ENCODE data around the gene RPP21. TPM values are rescaled to one million over a fixed set of nuclear protein-coding genes. Genes with fewer than 3 reads are reported as not detected.

RPP21 gene
- total RNA-seq (10 to 100 TPM; 15.7 to 41.3 TPM), polyA plus RNA-seq (ENCODE audit: insufficient read length in 2 of 2) (10 to 100 TPM; 49.1 to 56.9 TPM)
- long read RNA-seq, donor 1, transcript RPP21-224 (5 exons, 525 nt) = major isoform, 44 of 66 reads
- long read RNA-seq, donor 1, partial matches to known transcripts = 10 of 66 reads
- long read RNA-seq, donor 1, other reads (novel, unspliced or antisense) = 0 of 66 reads
- long read RNA-seq, donor 2, transcript RPP21-224 (5 exons, 525 nt) = major isoform, 23 of 28 reads
- long read RNA-seq, donor 2, partial matches to known transcripts = 0 of 28 reads
- long read RNA-seq, donor 2, other reads (novel, unspliced or antisense) = 0 of 28 reads
- long read RNA-seq, donor 3, transcript RPP21-224 (5 exons, 525 nt) = major isoform, 16 of 25 reads
- long read RNA-seq, donor 3, partial matches to known transcripts = 0 of 25 reads
- long read RNA-seq, donor 3, other reads (novel, unspliced or antisense) = 0 of 25 reads
- long read RNA-seq, donor 4, transcript RPP21-224 (5 exons, 525 nt) = major isoform, 60 of 79 reads
- long read RNA-seq, donor 4, transcript RPP21-226 (4 exons, 621 nt) = minor isoform, 7 of 79 reads
- long read RNA-seq, donor 4, transcript RPP21-221 (4 exons, 594 nt) = minor isoform, 11 of 79 reads
- long read RNA-seq, donor 4, partial matches to known transcripts = 0 of 79 reads
- long read RNA-seq, donor 4, other reads (novel, unspliced or antisense) = 0 of 79 reads

DNA sequence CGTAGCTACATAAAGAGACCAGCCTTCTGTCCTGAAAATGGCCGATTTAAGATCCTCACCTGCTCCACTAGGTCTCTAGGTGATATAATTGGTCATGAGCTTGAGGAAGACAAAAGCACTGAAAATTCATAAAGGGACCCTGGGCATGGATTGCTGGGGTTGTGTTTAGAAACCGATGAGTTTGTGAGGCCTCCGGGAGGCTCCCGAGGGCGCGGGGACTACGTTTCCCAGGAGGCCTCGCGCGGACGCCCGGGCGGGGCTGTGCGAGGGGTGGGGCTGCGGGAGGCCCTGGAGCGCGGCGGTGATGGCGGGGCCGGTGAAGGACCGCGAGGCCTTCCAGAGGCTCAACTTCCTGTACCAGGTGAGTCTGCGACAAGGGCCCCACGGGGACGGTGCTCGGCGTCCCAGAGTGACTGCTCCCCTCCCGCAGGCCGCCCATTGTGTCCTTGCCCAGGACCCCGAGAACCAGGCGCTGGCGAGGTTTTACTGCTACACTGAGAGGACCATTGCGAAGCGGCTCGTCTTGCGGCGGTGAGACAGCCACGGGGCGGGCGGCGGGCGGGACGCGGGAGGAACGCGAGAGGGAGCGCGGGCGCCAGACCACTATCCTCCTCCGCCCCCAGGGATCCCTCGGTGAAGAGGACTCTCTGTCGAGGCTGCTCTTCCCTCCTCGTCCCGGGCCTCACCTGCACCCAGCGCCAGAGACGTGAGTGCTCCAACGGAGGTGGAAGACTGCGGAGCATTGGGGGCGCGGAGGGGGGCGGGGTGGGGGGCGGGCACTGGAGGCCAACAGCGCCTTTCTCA lies at the start of gene RPP21:
Gene RPP21 (plus strand): TSS at position 289 of the 804 bp plus-strand sequence. CDS start 16 bp downstream, at position 305.
- Histone ChIP-seq H3K27me3 (ENCODE audit: control insufficient read depth, insufficient read depth, low read length) (no peaks in the 10 kb centered on the region), H3K4me1 (ENCODE audit: control insufficient read depth, insufficient read depth, low read length) (peaks cover 6% of the 10 kb centered on the region), H3K36me3 (ENCODE audit: control insufficient read depth, insufficient read depth, low read length) (peaks cover 27% of the 10 kb centered on the region), H3K9me3 (ENCODE audit: control insufficient read depth, insufficient read depth, low read length) (no peaks in the 10 kb centered on the region), H3K4me3 (ENCODE audit: low read depth, low read length) (peak within 1 kb of the TSS; percentile 91), H3K27ac (ENCODE audit: low read depth, low read length) (peak within 1 kb of the TSS; percentile 84)
- DNase-seq (ENCODE audit: low read depth in 4 of 6, low spot score in 6 of 6) = peak; percentile 55 to 95 (median 72)
- WGBS (ENCODE audit: insufficient coverage) = 0% methylated on average over 53 of the region's 64 CpGs

DNA sequence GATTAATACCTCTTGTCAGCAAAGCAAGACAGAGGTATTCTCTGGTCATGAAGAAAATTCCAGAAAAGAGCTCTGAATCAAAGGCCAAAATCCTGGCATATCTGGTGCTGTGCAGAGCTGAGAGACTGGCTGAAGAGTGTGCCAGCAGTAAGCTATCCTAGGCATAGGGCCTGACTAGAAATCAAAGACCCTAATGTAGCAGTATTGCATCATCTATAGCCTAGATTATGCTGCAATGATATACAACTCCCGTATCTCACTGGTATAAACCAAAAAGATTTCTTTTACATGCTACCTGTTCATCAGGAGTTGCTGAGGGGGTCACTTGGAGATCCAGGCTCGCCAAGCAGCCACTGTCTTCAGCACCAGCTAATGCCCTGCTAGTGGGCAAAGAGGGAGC lies 49.1 kb upstream of the RPP21 start:
- H3K9me3 ChIP-seq (ENCODE audit: control insufficient read depth, insufficient read depth, low read length) = no peaks in the 10 kb centered on the region
- no peak overlapping the region for H3K4me3 ChIP-seq (ENCODE audit: low read depth, low read length)
- WGBS (ENCODE audit: insufficient coverage) = 100% methylated on average over 1 of the region's 2 CpGs
- no peaks in the 10 kb centered on the region for H3K27me3 ChIP-seq (ENCODE audit: control insufficient read depth, insufficient read depth, low read length)
- no peak for DNase-seq (ENCODE audit: low read depth in 4 of 6, low spot score in 6 of 6)
- H3K4me1 ChIP-seq (ENCODE audit: control insufficient read depth, insufficient read depth, low read length) = no peaks in the 10 kb centered on the region
- no peak overlapping the region for H3K27ac ChIP-seq (ENCODE audit: low read depth, low read length)
- H3K36me3 ChIP-seq (ENCODE audit: control insufficient read depth, insufficient read depth, low read length) = peaks cover 13% of the 10 kb centered on the region

DNA sequence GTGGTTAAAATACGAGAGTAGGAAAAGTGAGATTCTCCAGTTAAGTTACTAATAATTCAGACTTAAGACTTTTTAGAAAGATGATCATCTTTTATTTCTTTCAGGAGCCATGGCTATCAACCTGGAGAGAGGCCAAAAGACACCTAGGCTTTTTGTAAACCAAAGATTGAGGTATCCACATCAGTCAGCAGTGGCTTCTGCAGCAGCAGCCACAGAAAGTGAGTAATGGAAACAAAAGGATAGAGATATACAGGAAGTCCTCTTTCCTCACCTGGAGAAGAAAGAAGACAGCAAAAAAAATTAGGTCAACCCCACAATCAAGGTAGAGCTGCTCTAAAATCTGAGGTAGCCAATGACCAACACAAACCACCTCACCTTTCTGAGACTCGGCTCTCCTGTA lies 41.0 kb upstream of the RPP21 start:
- no peak overlapping the region for H3K27ac ChIP-seq (ENCODE audit: low read depth, low read length)
- WGBS (ENCODE audit: insufficient coverage) = 83% methylated on average over 1 of the region's 2 CpGs
- no peak overlapping the region for H3K4me3 ChIP-seq (ENCODE audit: low read depth, low read length)
- no peak for DNase-seq (ENCODE audit: low read depth in 4 of 6, low spot score in 6 of 6)
- no peaks in the 10 kb centered on the region for H3K4me1 ChIP-seq (ENCODE audit: control insufficient read depth, insufficient read depth, low read length)
- H3K9me3 ChIP-seq (ENCODE audit: control insufficient read depth, insufficient read depth, low read length) = no peaks in the 10 kb centered on the region
- no peaks in the 10 kb centered on the region for H3K36me3 ChIP-seq (ENCODE audit: control insufficient read depth, insufficient read depth, low read length)
- no peaks in the 10 kb centered on the region for H3K27me3 ChIP-seq (ENCODE audit: control insufficient read depth, insufficient read depth, low read length)

DNA sequence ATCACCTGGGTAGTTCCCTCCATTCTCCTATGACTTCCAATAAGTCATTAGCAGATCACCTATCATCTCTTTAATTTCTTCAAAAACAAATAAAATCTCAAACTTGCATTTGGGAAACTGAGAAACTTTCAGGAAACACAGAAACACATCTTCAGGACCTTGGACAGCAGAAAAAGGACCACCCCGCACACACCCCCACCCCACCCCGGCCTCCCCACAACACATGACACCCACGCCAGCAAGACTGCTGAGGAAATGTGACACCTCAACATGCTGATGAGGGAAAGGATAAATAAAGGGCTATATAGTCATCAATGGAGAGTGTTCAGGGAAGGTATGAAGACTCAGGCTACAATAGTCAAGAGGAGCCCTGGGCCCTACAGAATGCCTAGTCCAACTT lies 33.9 kb upstream of the RPP21 start:
- no peak for DNase-seq (ENCODE audit: low read depth in 4 of 6, low spot score in 6 of 6)
- no peak overlapping the region for H3K27ac ChIP-seq (ENCODE audit: low read depth, low read length)
- H3K4me3 ChIP-seq (ENCODE audit: low read depth, low read length) = no peak overlapping the region
- no peaks in the 10 kb centered on the region for H3K36me3 ChIP-seq (ENCODE audit: control insufficient read depth, insufficient read depth, low read length)
- no CpG with 5 or more reads among the region's 3 CpGs for WGBS (ENCODE audit: insufficient coverage)
- no peaks in the 10 kb centered on the region for H3K4me1 ChIP-seq (ENCODE audit: control insufficient read depth, insufficient read depth, low read length)
- no peaks in the 10 kb centered on the region for H3K27me3 ChIP-seq (ENCODE audit: control insufficient read depth, insufficient read depth, low read length)
- H3K9me3 ChIP-seq (ENCODE audit: control insufficient read depth, insufficient read depth, low read length) = no peaks in the 10 kb centered on the region

DNA sequence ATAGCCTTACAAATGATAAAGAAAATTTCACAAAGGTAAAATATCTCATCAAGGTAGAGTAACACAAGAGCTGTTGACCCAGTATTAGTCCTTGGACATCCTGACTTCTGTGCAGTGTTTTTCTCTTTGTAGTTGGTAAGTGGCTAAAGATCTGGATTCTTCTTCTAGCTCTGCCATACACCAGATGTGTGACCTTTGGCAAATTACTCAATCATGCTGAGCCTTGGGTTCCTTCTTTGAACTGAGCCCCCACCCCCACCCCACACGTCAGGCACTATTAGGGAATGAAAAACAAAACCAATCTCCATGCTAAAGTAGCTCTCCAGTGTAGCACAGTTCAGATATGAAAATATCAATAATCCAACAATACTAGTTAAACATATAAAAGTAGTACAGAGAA lies 33.3 kb upstream of the RPP21 start:
- no peaks in the 10 kb centered on the region for H3K4me1 ChIP-seq (ENCODE audit: control insufficient read depth, insufficient read depth, low read length)
- no peak overlapping the region for H3K4me3 ChIP-seq (ENCODE audit: low read depth, low read length)
- H3K27me3 ChIP-seq (ENCODE audit: control insufficient read depth, insufficient read depth, low read length) = no peaks in the 10 kb centered on the region
- DNase-seq (ENCODE audit: low read depth in 4 of 6, low spot score in 6 of 6) = no peak
- no peak overlapping the region for H3K27ac ChIP-seq (ENCODE audit: low read depth, low read length)
- no peaks in the 10 kb centered on the region for H3K9me3 ChIP-seq (ENCODE audit: control insufficient read depth, insufficient read depth, low read length)
- WGBS (ENCODE audit: insufficient coverage) = no CpG with 5 or more reads among the region's 1 CpG
- H3K36me3 ChIP-seq (ENCODE audit: control insufficient read depth, insufficient read depth, low read length) = no peaks in the 10 kb centered on the region

DNA sequence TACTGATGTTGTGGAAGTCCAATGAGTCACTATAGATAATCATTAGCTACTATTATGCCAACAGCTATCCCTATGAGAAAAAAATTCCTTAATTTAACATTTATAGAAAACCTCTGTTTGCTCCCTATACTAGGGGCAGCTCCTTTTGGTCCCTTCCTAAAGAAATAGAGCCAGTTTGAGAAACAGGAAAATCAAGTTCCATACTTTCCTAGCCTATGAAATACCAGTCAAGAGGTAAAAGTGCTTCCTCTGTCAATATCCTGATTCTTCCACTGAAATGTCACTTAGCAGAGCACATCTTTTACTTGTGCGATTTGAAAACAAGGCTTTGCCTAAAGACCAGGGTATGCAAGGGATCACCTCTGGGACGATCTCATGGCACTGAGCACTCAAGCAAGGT lies 32.7 kb upstream of the RPP21 start:
- Histone ChIP-seq H3K4me1 (ENCODE audit: control insufficient read depth, insufficient read depth, low read length) (no peaks in the 10 kb centered on the region), H3K4me3 (ENCODE audit: low read depth, low read length) (no peak overlapping the region), H3K9me3 (ENCODE audit: control insufficient read depth, insufficient read depth, low read length) (no peaks in the 10 kb centered on the region), H3K27ac (ENCODE audit: low read depth, low read length) (no peak overlapping the region), H3K36me3 (ENCODE audit: control insufficient read depth, insufficient read depth, low read length) (no peaks in the 10 kb centered on the region), H3K27me3 (ENCODE audit: control insufficient read depth, insufficient read depth, low read length) (no peaks in the 10 kb centered on the region)
- WGBS (ENCODE audit: insufficient coverage) = 100% methylated on average over 2 of the region's 2 CpGs
- no peak for DNase-seq (ENCODE audit: low read depth in 4 of 6, low spot score in 6 of 6)

DNA sequence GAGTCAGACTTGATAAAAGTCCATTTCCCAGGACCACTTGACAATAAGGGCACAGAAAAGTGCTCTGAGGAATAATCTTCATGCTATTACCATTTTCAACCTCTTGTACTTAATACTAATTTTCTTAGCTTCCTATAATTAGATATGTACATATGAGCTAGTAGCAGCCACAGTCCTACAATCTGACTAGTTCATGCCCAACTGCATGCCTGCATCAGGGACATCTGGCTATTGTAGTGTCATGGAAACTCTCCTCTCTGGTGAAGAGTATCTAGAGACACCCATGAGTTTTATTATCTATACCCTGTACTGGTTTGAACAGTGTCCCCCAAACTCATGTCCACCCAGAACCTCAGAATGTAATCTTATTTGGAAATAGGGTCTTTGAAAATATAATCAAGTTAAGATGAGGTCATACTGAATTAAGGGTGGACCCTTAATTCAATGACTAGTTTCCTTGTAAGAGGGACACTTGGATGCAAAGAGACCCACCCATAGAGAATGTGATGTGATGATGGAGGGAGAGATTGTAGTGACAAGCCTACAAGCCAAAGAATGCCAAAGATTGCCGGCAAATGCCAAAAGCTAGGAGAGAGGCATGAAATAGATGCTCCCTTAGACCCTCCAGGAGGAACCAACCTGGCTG lies 32.2 kb upstream of the RPP21 start:
- DNase-seq (ENCODE audit: low read depth in 4 of 6, low spot score in 6 of 6) = no peak
- Histone ChIP-seq H3K36me3 (ENCODE audit: control insufficient read depth, insufficient read depth, low read length) (no peaks in the 10 kb centered on the region), H3K27ac (ENCODE audit: low read depth, low read length) (no peak overlapping the region), H3K4me1 (ENCODE audit: control insufficient read depth, insufficient read depth, low read length) (no peaks in the 10 kb centered on the region), H3K9me3 (ENCODE audit: control insufficient read depth, insufficient read depth, low read length) (no peaks in the 10 kb centered on the region), H3K27me3 (ENCODE audit: control insufficient read depth, insufficient read depth, low read length) (no peaks in the 10 kb centered on the region), H3K4me3 (ENCODE audit: low read depth, low read length) (no peak overlapping the region)
- WGBS (ENCODE audit: insufficient coverage) = no CpG with 5 or more reads among the region's 1 CpG

DNA sequence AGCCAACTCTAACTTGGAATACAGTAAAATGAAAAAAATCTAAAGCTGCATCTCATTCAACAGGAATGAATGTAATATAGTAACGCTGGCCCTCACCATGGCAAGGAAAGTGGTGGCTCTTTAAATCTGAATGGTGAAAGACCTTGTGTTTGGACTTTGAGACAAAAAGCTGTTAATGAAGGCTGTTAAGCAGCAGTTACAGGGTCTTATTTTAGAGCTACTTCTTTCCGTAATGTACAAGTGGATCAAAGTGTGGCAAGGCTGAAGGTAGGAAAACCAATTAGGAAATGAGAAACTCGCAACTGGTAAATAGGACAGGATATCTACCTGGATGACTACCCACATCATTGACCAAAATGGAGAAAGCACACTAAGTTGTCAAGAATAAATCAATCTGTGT lies 29.8 kb upstream of the RPP21 start:
- Histone ChIP-seq H3K4me1 (ENCODE audit: control insufficient read depth, insufficient read depth, low read length) (no peaks in the 10 kb centered on the region), H3K27me3 (ENCODE audit: control insufficient read depth, insufficient read depth, low read length) (no peaks in the 10 kb centered on the region)
- WGBS (ENCODE audit: insufficient coverage) = 100% methylated on average over 1 of the region's 3 CpGs

DNA sequence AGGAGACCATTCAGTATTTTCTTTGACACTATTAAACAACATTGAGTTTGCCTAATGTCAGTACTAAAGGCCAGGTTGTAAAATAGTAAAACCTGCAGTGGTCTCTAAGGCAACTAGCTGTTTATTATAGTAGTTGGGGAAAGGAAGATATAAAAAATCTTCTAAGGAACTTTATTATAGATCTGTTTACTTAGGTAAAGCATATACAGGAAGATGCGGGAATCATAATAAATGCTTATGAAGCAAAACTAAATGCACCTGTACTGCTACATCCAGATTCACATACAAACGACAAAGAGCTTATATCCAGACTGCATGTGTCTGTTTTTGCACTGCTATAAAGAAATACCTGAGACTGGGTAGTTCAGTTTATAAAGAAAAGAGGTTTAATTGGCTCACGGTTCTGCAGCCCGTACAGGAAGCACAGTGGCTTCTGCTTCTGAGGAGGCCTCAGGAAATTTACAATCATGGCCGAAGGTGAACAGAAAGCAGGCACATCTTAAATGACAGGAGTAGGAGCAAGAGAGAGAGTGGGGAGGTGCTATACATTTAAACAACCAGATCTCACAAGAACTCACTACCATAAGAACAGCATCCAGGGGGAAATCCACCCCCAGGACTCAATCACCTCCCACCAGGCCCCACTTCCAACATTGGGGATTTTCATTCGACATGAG lies 26.9 kb upstream of the RPP21 start:
- Histone ChIP-seq H3K9me3 (ENCODE audit: control insufficient read depth, insufficient read depth, low read length) (no peaks in the 10 kb centered on the region), H3K4me1 (ENCODE audit: control insufficient read depth, insufficient read depth, low read length) (no peaks in the 10 kb centered on the region), H3K36me3 (ENCODE audit: control insufficient read depth, insufficient read depth, low read length) (no peaks in the 10 kb centered on the region), H3K27ac (ENCODE audit: low read depth, low read length) (no peak overlapping the region), H3K4me3 (ENCODE audit: low read depth, low read length) (no peak overlapping the region), H3K27me3 (ENCODE audit: control insufficient read depth, insufficient read depth, low read length) (no peaks in the 10 kb centered on the region)
- 90% methylated on average over 2 of the region's 6 CpGs for WGBS (ENCODE audit: insufficient coverage)
- DNase-seq (ENCODE audit: low read depth in 4 of 6, low spot score in 6 of 6) = no peak

More for the DNA sequence above, 29.8 kb upstream of the RPP21 start:
- H3K36me3 ChIP-seq (ENCODE audit: control insufficient read depth, insufficient read depth, low read length) = no peaks in the 10 kb centered on the region
- DNase-seq (ENCODE audit: low read depth in 4 of 6, low spot score in 6 of 6) = no peak
- H3K9me3 ChIP-seq (ENCODE audit: control insufficient read depth, insufficient read depth, low read length) = no peaks in the 10 kb centered on the region
- H3K4me3 ChIP-seq (ENCODE audit: low read depth, low read length) = no peak overlapping the region
- no peak overlapping the region for H3K27ac ChIP-seq (ENCODE audit: low read depth, low read length)

Measured in spinal cord (tissue), 10 donors.